NK-92 treated with Interleukin-12 subunit alpha and Interleukin-12 subunit beta, amount 100 ng/mL, for 24 hours (cell line): ENCODE data around the gene CDK12.

Experiments used
- DNase-seq: peaks from one replicate; lab custom pipeline; 2025; lab: John Stamatoyannopoulos, UW

CDK12 gene

DNA sequence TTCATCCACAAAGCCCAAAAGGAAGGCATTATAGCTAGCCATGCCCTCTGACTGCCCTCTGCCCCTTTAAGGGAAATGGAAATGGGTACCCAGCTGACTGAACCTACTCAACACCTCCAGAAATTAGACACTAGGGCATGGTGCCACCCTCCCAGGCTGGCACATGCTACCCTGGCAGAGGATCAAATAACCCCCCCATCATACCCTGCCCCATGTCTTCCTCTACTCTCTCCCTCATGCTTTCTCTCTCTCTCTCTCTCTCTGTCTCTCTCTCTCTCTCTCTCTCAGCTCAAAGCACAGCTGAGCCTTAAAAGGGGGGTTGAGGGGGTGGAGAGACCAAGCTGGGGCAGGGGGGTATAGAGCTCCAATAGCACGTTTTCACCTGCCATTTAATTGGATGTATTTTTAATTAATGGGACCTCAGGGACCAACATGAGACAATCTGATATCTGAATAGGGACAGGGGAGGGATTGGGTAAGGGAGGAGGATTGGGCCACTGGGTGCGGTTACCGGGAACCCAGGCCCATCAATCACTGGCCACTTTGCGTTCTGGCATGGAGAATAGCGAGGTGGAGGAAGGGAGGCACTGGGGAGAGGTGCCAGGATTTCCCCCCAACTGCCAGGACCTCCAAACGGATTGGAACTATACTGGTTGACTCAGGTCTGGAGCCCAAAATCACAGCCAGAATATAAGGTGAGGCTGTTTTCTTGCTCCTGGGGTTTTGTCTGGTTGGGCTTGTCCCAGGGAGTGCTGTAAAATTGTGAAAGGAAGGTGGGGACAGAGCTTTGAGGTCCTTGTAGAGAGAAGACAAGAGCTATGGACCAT lies 88.7 kb downstream of the CDK12 start:
- DNase-seq, result no peak

DNA sequence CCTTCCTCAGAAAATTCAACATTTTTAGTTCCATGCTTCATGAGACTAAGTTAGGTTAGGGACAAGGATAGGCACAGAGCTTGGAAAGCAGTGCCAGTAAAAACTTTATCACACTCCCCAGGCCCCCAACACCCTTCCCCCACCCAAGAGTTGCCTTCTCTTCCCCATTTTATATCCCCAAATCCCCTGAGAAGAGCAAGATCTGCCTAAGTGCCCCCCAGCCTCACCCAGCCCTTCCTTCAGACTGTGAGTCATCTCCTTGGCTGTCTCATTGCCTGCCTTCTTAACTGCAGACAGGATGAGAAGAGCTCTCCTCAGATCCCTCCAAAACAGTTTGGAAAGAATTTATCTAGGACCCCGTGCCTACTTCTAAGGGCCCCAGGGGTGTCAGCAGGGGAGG lies 90.6 kb downstream of the CDK12 start:
- no peak for DNase-seq

DNA sequence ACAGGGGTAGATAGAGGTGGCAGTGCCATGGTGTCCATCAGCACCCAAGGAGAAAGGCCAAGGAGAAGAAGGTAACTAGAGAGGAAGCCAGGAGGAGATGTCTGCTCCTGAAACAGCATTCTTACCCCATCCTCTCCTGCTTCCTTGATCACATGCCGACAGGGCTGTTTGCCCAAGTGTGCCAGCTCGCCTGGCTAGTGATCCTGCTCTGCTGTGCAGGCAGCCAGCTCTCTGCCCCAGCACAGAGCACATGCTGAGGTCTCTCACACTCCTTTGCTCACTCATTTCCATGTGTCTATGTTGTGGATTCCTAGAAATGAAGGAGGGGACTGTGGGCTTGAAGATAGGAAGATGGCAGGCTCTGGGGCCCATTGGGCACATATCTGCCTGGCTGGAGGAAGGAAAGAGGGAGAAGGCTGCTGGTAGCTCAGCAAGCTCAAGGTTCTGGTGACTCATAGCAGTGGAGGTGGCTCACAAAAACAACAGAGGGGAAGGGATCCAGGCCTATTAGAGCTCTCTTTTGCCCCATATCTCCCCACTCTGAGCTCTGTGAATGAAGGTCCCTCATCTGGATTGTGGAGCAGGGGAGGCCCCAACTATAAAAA lies 92.2 kb downstream of the CDK12 start:
- no peak for DNase-seq

DNA sequence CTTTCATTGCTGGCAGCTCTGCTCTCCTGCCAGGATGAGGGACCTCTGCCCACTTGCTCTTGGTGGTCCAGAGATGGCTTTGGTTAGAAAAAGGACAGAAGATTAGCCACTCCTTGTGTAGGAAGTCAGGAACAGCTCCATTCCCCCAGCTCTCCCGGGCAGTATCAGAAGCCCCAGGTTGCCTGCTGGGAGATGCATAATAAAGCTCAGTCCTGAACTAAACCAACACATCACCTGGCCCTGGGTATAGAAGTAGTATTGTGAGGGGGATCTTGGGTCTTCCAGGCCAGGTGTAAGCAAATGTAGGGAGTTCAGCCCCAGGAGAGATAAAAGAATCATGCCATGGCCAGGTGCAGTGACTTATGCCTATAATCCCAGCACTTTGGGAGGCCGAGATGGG lies 94.1 kb downstream of the CDK12 start:
- DNase-seq, result no peak

DNA sequence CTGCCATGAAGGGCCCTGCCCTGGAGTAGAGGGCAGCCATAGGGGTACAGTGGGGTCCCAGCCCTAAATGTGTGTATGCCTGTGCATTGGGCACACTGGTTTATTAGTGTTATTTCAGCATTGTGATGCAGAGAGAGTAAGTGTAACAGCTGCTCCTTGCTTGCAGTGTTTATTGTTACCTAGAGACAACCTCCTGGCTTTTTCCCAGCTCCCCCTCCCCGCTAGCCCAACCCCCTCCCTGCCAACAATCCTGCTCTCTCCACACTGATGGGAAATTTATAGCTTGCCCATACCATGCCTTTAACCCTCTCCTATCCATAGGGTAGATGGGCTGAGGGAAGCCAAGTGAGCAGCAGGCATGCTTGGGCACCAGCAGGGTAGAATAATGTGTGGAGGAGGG lies 95.1 kb downstream of the CDK12 start:
- no peak for DNase-seq

DNA sequence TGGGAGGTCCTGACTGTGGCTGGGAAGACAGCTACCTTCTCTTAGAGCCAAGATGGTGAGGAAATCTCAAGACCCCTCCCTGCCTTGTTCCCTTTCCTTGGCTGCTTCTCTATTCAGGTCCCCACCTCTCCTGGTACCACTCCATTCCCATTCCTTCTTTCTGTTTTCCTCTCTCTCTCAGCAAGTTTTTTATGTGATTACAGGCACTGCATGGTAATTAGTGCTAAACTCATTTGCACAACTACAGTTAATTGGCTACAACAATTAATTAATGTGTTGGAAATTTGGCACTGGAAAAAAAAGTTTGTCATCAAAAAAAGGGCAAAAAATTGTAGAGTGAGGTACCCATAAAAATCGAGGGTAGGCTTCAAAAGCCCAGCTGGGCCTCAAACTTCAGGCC lies 101.1 kb downstream of the CDK12 start:
- no peak for DNase-seq

DNA sequence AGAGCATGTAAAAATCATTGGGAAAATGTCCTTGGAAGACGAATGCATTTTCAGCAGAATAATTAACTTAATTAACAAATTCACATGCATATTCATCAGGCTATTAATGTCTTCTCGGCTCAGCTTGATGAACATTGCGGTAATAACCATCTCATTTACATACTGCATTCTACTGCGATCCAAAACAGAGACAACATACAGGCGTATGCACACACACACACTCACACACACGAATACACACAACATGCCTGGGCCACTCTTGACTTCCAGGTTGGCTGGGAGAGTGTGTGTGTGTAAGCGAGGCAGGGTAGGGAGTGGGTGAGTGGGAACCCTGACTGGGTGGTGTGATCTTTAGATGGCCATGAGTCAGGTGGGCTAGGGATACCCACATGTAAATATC lies 101.7 kb downstream of the CDK12 start:
- no peak for DNase-seq

DNA sequence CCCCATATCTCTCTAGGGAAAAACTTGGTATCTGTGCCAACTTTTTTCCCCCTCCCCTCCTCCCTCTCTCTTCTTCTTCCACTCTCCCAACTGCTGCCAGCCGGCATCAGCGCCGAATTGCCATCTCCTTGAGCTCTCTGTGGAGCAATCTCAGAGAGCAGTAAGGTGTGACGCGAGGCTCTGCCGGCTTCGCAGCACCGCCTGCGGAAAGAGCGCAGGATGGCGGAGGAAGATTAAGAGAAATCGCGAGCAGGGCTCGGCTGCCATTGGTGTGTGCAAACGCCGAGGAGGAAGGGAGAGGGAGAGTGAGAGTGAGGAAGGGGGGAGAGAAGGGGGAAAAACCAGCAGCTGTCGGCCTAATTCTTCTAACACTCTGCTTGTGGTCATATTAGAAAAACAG lies 102.2 kb downstream of the CDK12 start:
- no peak for DNase-seq

DNA sequence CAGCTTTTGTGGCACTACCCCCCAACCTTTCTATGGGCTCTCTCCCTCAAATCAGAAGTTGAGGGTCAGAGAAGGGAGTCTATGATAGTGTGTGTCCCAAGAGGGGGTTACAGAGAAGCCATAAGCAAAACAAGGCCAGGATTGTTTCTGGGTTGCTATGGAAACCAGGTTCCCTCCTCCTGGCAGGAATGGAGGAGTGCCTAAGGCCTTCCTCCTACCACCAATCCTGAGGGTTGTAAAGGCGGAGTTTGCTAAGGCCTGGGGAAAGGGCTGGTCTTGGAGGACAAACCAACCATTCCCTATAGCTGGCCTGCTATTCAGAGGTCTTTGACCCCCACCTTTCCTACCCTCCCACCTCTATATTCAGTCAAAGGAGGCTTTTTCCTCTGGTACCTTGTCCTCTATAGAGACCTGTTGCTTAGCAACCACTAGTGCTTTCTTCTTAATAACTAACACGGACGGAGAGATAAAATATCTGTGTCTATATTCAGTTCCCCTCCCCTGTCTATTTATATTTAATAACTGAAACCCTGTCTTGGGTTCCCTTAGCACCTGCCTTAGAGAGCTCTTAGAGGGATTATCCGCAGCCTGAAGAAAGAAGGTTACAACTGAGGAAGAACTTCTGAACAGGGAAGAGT lies 103.0 kb downstream of the CDK12 start:
- DNase-seq, result no peak

DNA sequence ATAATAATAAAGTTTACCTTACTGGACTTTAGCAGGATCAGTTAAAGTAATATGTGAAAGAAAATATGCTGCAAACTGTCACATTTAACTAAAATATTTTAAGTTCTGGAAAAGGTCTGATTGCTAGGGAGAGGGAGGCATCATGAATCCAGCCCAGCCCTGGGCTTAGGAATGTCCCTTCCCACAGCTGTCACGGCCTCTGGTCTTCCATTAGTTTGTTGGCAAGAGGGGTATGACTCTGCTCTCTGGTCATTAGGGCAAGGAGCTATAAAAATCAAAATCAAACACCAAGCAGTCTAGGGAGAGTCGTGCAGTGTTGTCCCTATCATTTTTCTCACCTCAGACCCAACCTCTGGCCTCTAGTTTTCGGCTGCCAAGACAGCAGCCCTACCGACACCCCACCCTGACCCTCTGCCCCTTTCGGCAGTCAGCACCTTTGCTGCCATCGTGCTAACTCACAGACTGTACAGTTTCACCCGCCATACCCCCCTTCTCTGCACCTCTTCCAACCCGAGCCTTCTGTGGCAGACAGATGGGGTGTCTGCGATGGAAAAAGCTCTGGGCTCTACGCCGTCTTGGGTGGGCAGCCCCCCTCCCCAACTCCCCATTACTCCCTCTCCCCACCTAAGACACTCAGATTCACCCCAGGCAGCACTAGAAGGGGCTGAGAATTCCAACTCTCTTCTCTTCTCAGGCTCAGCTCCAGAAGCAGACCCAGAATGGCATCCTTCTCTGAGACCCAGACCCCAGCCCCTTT lies 105.0 kb downstream of the CDK12 start:
- DNase-seq, result no peak

DNA sequence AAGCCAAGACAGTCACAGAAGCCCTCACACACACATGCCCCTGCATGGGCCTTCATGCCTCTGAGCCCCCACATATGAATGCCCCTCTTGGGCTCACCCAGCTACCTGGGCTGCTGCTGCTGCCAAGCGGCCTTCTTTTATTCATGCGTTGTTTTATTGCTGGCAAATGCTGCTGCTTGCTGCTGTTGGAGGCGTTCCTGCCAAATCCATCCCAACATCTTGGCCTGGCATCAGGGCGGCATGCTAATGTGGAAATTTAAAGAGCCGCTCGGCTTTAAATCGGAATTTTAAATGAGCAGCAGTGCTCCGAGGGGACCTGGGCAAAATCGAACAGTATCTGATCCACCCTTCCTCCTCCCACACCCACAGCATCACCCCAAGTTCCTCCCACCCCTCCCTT lies 107.4 kb downstream of the CDK12 start:
- DNase-seq, result no peak

DNA sequence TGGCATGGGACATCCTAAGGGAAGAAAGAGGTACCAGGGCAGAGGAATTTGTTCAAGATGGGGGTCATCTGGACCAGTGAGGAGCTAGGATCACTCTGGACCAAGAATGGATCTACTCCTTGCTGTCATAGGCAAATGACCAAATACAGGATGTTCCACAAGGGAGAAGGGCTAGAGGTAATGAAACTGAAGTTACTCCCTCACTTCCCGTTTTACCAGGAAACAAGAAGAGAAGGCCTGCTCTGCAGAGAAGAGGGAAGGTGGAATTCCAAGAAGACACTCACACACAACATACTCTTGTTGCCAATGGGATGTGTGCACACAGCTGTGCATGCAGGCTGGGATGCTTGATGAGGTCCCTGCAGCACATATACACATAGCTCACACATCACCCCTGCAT lies 107.8 kb downstream of the CDK12 start:
- no peak for DNase-seq

DNA sequence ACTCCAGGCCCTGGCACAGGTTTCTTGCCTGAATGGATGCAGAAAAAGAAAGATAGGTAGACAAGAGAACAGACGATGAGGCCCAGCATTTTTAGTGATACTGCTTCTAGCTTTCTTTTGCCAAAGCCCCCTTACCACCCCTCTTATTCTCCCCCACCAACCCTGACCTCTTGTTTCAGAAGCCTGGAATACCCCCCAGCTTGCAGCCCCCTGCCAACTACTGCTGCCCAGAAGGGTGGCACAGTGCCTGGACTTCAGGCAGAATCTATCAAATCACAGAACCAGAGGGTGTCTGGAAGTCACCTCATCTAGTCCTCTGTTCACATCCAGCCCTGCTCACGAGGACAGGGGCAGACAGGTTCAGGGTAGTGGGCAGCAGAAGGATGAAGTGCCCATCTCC lies 110.8 kb downstream of the CDK12 start:
- DNase-seq, result no peak

DNA sequence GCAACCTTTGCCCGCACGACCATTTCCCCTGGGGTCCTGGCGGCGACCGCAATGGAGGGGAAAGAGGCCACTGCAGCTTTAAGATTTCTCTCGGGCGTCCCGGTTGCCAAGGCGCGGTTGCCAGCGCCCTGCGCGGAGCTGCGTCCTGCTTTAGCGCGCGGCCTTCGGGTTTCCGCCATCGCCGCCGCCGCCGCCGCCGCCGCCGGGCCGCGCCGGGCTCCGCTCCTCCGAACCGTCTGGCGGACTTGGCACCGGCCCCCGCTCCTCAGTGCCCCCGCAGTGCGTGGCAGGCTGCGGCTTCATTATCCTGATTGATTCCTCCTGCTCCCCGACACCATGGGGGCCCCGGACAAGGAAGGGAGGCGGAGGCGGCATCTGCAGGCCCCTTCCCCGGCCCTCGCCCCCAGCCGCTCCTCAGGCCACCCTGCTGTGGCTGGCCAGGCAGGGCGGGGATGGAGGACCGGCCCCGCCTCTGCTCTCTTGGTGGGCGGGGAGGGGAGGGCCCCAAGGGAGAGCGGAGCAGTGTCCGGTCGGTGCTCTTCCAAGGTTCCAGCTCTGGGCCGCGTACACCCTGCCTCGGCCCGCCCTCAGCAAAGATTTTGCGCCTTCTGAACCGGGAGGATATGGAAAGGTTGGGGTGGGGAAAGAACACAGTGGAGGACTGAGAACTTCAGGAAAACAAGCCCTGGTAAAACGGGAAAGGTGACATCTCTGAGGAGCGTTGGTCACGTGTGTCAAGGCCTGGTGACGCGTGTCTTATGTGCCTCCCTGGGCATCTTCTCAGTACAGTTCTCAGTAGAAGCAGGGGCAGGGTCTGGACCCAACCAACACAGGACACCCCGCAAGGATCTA lies 112.4 kb downstream of the CDK12 start:
- no peak for DNase-seq

DNA sequence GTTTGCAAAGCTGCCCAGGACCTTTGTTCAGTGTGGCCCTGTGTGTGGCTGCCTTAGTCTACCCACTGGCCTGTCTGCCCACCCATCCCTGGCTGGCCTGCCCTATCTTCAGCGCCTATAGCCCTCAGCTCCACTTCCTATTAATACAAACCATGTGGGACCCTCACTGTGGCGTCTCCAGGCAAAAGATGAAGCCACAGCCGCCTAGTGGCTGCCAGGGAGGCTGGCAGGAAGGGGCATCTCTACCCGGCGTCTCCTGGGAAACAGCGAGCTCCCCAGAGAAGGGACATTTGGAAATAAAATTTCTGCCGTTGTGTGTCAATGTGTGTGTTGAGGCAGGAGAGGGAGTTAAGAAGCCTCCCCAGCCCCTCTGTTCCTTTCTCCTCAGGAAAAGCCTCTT lies 114.9 kb downstream of the CDK12 start:
- no peak for DNase-seq

DNA sequence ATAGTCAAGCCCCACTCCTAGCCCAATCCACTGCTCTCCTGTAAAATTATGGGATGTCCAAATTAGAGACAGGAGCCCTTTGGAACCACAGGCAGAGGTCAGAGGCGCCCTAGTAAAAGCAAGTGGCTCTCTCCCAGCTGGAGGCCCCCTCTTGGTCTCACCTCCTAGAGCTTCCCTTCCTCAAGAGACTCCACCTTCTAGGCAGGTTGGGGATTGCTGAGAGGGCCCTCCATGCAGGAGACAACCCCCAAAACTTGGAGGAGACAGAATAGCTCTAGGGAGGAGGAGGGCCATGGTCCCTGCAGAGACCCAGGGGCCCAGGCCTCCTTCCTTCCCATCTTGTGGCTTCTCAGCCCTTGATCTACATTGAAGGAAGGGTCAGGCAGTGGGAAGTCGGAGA lies 117.0 kb downstream of the CDK12 start:
- no peak for DNase-seq

DNA sequence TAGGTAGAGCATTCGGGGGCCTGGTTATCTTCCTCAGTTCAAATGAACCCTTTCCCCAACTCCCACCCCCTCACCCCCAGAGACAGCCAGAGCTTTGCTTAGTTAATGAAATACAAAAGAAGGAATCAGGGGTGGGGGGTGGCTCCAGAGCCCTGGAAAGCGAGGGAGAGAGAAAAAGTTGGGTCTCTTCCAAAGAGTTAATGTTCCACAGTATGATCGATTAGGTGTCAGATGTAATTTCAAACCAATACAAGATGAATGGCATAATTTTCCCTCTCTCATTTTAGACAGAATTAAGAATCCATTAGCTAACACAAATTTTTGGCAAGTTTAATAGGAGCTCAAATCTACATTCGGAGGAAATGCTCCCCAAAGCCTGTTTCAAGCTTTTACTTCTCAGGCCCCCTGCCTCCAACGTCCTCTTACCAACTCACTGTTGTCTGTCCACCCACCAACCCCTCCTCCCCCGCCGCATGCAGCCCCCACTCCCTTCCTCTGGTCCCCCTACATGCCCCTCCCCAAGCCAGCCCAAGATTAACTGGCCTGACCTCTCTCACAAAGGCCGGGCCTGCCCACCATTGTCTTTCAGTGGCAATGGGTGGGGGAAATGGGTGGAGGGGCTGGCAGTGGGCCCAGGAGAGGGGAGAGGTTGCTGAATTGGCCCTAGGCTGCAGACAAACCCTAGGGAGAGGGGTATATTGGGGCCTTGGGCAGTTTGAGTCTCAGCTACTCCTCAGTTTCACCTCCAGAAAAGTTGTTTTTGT lies 118.2 kb downstream of the CDK12 start:
- no peak for DNase-seq

DNA sequence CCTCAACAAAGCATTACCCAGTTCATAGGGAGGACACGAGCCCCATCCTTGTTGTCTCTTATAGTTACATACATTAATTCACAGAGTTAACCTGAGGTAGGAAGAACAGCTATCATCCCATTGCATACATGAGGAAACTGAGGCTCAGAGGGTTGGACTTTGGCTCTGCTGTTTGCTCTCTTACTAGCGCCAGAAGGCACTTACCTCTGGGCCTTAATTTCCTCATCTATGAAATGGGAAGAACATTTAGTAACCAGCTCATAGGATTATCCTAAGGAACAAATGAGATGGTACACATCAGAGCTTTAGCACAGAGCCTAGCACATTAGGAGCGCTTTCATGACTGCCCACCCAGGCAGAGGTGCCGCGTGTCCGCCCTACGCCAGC lies 118.8 kb downstream of the CDK12 start:
- DNase-seq, result no peak

DNA sequence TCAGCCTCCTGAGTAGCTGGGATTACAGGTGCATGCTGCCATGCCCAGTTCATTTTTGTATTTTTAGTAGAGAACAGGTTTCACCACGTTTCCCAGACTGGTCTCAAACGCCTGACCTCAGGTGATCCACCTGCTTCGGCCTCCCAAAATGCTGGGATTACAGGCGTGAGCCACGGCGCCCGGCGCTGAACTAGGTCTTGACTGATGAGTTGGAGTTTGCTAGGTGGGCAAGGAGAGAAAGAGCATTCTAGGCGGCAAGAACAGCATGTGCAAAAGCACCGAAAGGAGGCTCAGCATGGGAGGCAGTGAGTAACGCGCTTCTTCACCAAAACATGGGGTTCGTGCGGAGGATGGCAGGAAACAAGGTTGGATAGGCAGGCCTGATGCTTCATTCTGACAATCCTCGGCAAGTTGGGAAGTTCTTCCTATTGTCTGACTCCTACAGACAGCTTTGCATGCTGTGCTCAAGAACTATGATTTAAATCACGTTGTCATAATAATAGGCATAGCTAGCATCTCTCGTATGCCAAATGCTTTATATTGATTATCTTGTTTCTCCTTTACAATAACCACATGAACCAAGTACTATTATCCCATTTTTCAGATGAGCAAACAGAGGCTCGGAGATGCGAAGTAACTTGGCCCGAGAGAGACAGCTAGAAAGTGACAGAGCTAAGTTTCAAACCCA lies 119.9 kb downstream of the CDK12 start:
- DNase-seq, result no peak

DNA sequence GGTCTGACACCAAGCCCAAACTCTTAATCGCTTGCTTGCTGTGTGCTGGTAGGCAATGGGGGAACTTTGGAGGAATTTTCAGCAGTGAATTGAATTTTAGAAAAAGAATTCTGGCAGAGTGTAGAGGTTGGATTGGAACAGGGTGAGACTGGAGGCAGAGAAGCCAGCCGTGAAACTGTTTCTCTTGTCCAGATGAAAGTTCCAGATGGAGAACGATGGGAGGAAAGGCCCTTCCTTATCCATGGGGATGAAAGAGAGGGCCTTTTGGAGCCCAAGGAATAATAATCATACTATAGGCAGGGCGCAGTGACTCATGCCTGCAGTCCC lies 120.4 kb downstream of the CDK12 start:
- no peak for DNase-seq

DNA sequence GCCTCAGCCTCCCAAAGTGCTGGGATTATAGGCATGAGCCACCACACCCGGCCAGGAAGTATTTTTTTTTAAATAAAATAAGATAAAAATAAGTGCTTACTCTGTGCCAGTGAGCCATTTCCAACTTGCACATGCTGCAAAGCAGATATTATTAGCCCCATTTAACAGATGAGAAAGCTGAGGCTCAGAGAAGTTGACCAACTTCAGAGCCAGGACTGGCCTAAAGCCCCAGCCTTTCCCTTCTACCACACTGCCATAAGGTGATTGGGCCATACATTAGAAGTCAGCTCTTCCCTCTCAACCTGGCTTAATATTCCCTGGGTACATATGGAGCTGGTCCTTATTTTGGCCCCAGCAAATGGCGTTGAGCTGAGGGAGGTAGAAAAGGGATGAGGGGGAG lies 121.4 kb downstream of the CDK12 start:
- no peak for DNase-seq
